GM18511 (cell line): ENCODE data around the gene CUL4A.

Experiments
- ATAC-seq: cut with Tn5 transposase; IDR thresholded peaks from one replicate; pipeline ENCODE4 v1.9.1; 2021; ENCODE audit warnings: mild to moderate bottlenecking, moderate library complexity; ENCODE audit not compliant: unreplicated experiment

Gene CUL4A

GRCh38 chr13:113179374-113180230, 29.8 kb upstream of the CUL4A start:
- no peak for ATAC-seq

GRCh38 chr13:113182046-113182445, 27.4 kb upstream of the CUL4A start:
- ATAC-seq: no peak

- ATAC-seq: no peak
Observed at GRCh38 chr13:113183450-113184129, 25.8 kb upstream of the CUL4A start.

GRCh38 chr13:113184568-113185440, 24.6 kb upstream of the CUL4A start:
- ATAC-seq: no peak

- ATAC-seq: peak; percentile 94
Observed at GRCh38 chr13:113186061-113186900, 23.1 kb upstream of the CUL4A start.

- ATAC-seq: no peak
Observed at GRCh38 chr13:113187263-113187669, 22.1 kb upstream of the CUL4A start.

GRCh38 chr13:113187883-113188665, 21.3 kb upstream of the CUL4A start:
- no peak for ATAC-seq

GRCh38 chr13:113190181-113190580, 19.2 kb upstream of the CUL4A start:
- no peak for ATAC-seq

GRCh38 chr13:113192279-113192678, 17.1 kb upstream of the CUL4A start:
- no peak for ATAC-seq

GRCh38 chr13:113192902-113193301, 16.5 kb upstream of the CUL4A start:
- ATAC-seq: no peak

- no peak for ATAC-seq
Observed at GRCh38 chr13:113195360-113195759, 14.1 kb upstream of the CUL4A start.

- ATAC-seq: no peak
Observed at GRCh38 chr13:113196970-113197737, 12.3 kb upstream of the CUL4A start.

GRCh38 chr13:113201815-113202214, 7.6 kb upstream of the CUL4A start:
- no peak for ATAC-seq

- ATAC-seq: no peak
Observed at GRCh38 chr13:113202912-113203311, 6.5 kb upstream of the CUL4A start.

- no peak for ATAC-seq
Observed at GRCh38 chr13:113203507-113204377, 5.7 kb upstream of the CUL4A start.

- no peak for ATAC-seq
Observed at GRCh38 chr13:113204378-113204734, 5.1 kb upstream of the CUL4A start.

GRCh38 chr13:113205428-113205931, 3.9 kb upstream of the CUL4A start:
- ATAC-seq: no peak

GRCh38 chr13:113207460-113207859, 2.0 kb upstream of the CUL4A start:
- no peak for ATAC-seq
